AG04450 (cell line): ENCODE results near the gene TTLL13. TPM values are rescaled to one million over a fixed set of nuclear protein-coding genes. Genes with fewer than 3 reads are reported as not detected.

Source experiments
- CTCF ChIA-PET: fragments of 300-600, 350-600 bp; formaldehyde crosslinking; extraction: SDS; loops from one replicate; lab custom pipeline; 2022; ENCODE audit warnings: antibody characterized with exemption, inconsistent platforms; lab: Charles Lee
- POLR2A ChIA-PET: fragments of 350-600 bp; formaldehyde crosslinking; extraction: SDS; loops from one replicate; lab custom pipeline; 2021; ENCODE audit warnings: antibody characterized with exemption, inconsistent platforms; lab: Yijun Ruan, JAX
- DNase-seq: peaks from one replicate; pipeline ENCODE4 v3.0.0-alpha.2; 2011; ENCODE audit warnings: low read depth, low spot score
- H3K27ac ChIP-seq: one replicate; pipeline ENCODE4 v1.5.1; 2012; ENCODE audit warnings: low read depth, low read length, control low read depth
- H3K27me3 ChIP-seq: one replicate; pipeline ENCODE4 v1.6.0; 2012; ENCODE audit warnings: low read length; ENCODE audit not compliant: control insufficient read depth, insufficient read depth
- H3K4me3 ChIP-seq: 2 replicates; pipeline ENCODE4 v1.5.1; 2011; ENCODE audit warnings: mild to moderate bottlenecking, low read depth, low read length, control low read depth
- H3K9me3 ChIP-seq: 2 replicates; pipeline ENCODE4 v1.5.1; 2012; ENCODE audit warnings: low read length; ENCODE audit not compliant: control insufficient read depth, insufficient read depth
- CTCF ChIP-seq: IDR thresholded peaks from 2 replicates; pipeline ENCODE4 v1.5.1; 2011; ENCODE audit warnings: low read depth, low read length, control low read depth, inconsistent platforms
- polyA plus RNA-seq: library from polyadenylated mRNA; depleted of rRNA; stranded (reverse); fragments of >200 nt; gene quantifications from 2 replicates; pipeline ENCODE4 v1.2.3, GENCODE V29; 2011

Gene TTLL13
- polyA plus RNA-seq, 1 experiment = 0.04 TPM

- peak overlapping the region; percentile 77 for H3K4me3 ChIP-seq
- H3K27me3 ChIP-seq = no peaks in the 10 kb centered on the region
- no peak for TF ChIP-seq CTCF
- CTCF ChIA-PET = interaction anchor here (0.8 to 2.2 kb wide), 3 partner anchors 13 to 31 kb away, joined by 3 to 12 read pairs (median 6); partner anchors contain the start of gene CIB1
- POLR2A ChIA-PET = interaction anchor here (1.2 to 1.8 kb wide), 3 partner anchors 10 to 100 kb away, joined by 3 to 7 read pairs (median 4); partner anchors contain the start of gene IDH2
- no peaks in the 10 kb centered on the region; the same call in 1 of the 2 replicates for H3K9me3 ChIP-seq
- no peak for DNase-seq
- H3K27ac ChIP-seq = no peak overlapping the region
Observed at GRCh38 chr15:90201944-90202375, 47.4 kb upstream of the TTLL13 start.

DNA sequence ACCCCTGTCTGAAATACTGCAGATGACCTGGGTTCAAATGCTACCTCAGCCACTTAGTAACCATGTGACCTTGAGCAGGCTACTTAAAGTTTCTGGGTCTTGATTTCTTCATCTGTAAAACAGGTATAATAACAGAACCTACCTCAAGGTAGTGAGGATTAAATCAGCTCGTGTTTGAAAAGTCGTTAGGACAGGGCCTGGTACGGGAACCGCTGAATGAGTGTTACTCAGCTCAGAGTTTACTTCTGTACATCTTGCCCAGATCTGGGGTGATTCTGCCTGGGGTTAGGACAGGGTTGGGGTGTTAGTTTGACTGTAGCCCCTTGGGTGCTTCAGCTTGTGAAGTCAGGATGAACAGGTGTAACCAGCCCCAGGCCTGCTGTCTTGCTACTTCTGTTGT lies 46.4 kb upstream of the TTLL13 start:
- POLR2A ChIA-PET = no interaction called here
- CTCF ChIA-PET = interaction anchor here (3.9 kb wide), 1 partner anchor 19 kb away, joined by 17 read pairs; no protein-coding TSS in a partner anchor
- TF ChIP-seq CTCF = no peak
- Histone ChIP-seq H3K27me3 (no peaks in the 10 kb centered on the region), H3K4me3 (peak overlapping the region; percentile 77; the same call in 1 of the 2 replicates), H3K27ac (no peak overlapping the region), H3K9me3 (no peaks in the 10 kb centered on the region; the same call in 1 of the 2 replicates)
- no peak for DNase-seq

DNA sequence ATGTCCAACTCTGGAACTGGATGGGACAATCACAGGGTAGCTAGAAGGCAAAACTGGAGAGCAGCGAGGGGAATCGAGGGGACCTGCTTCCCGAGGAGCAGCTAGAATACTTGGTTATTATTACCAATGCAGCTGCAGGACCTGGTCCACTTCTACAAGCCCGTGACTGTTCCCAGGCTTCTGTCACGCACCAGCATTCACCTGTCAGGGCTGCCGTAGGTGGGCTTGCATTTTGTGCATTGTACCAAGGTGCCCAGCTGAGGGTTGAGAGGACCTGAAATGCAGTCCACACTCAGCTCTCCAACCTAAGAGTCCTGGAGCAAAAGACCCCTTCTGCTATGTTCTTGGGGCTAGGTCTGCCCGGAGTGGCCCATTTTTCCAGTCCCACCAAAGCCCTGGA lies 45.9 kb upstream of the TTLL13 start:
- Histone ChIP-seq H3K27ac (no peak overlapping the region), H3K9me3 (no peaks in the 10 kb centered on the region; the same call in 1 of the 2 replicates), H3K4me3 (no peak overlapping the region), H3K27me3 (no peaks in the 10 kb centered on the region)
- no peak for TF ChIP-seq CTCF
- ChIA-PET CTCF (interaction anchor here (3.9 kb wide), 1 partner anchor 18 kb away, joined by 17 read pairs; no protein-coding TSS in a partner anchor), POLR2A (no interaction called here)
- DNase-seq = no peak

- H3K4me3 ChIP-seq = no peak overlapping the region
- no peak for DNase-seq
- TF ChIP-seq CTCF = no peak
- CTCF ChIA-PET = interaction anchor here (3.9 kb wide), 1 partner anchor 18 kb away, joined by 17 read pairs; no protein-coding TSS in a partner anchor
- POLR2A ChIA-PET = no interaction called here
- H3K27ac ChIP-seq = no peak overlapping the region
- no peaks in the 10 kb centered on the region; the same call in 1 of the 2 replicates for H3K9me3 ChIP-seq
- H3K27me3 ChIP-seq = no peaks in the 10 kb centered on the region
Observed at GRCh38 chr15:90203922-90204321, 45.4 kb upstream of the TTLL13 start.
